GM12864 (cell line): Measurements from ENCODE around the gene ATP2A2.

Source experiments
- DNase-seq: peaks from one replicate; pipeline ENCODE4 v3.0.0-alpha.2; 2011; ENCODE audit warnings: low read depth
- H3K4me3 ChIP-seq: 2 replicates; pipeline ENCODE4 v1.5.1; 2011; ENCODE audit warnings: mild to moderate bottlenecking, low read depth, low read length, control low read depth
- CTCF ChIP-seq: IDR thresholded peaks from 2 replicates; pipeline ENCODE4 v1.5.1; 2011; ENCODE audit warnings: low read depth, mild to moderate bottlenecking, moderate library complexity, low read length, control low read depth, inconsistent platforms; ENCODE audit errors: missing control alignments

Gene ATP2A2

GRCh38 chr12:110345176-110345661 lies 64.2 kb downstream of the ATP2A2 start:
- no peak overlapping the region for H3K4me3 ChIP-seq
- DNase-seq: no peak
- no peak for TF ChIP-seq CTCF

DNA sequence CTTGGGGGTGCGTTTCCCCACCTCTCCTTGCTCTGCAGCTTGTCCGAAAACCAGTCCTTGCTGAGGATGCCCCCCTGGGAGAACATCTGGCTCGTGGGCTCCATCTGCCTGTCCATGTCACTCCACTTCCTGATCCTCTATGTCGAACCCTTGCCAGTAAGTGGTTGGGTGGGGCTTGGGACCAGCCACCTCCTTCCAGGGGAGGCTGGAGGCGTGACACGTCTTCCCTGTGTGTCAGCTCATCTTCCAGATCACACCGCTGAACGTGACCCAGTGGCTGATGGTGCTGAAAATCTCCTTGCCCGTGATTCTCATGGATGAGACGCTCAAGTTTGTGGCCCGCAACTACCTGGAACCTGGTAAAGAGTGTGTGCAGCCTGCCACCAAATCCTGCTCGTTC lies 64.9 kb downstream of the ATP2A2 start:
- no peak overlapping the region for H3K4me3 ChIP-seq
- no peak for DNase-seq
- no peak for TF ChIP-seq CTCF

DNA sequence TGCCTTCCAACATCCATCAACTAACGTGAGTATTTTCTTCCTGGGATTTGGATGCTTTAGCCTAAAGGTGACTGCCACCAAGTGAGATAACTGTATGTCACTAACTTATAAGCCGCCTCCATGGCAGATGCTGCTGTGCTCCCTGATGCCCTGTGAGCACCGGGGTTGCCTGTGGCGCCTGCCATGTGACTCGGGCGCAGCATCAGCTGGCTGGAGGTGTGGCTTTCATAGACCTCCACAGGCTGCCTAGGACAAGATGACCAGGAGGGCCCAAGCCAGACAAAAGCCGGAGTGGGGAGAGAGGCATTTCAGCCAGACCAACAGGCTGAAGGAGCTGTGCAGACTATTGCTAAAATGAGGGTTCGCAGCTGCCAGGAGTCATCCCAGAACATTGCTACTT lies 66.7 kb downstream of the ATP2A2 start:
- no peak for DNase-seq
- H3K4me3 ChIP-seq: no peak overlapping the region
- TF ChIP-seq CTCF: no peak

DNA sequence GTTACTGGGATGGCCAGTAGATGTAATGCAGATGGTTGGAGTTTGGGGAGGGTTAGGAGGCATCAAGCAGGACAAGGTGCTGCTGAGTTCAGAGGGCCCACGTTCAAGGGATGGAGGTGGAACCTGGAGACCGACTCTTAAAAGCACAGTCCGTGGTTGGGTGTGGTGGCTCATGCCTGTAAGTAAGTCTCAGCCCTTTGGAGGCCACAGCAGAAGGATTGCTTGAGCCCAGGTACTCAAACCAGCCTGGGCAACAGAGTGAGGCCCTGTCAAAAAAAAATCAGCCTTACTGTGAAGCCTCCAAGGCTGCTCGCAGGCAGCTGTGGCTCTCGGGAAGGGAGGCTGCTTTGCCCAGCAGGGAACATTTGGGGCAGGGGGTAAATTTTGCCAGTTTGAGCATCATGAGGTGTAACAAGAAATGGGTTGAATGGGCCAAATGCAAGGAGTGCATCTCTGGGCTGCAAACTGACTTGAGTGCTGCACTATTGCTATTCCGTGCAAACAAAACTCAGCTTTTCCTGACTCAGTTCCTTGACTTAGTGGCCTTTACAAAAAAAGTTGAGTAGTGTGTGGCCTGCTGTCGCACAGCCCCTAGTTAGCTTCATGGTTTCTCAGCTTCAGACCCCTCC lies 67.5 kb downstream of the ATP2A2 start:
- no peak for TF ChIP-seq CTCF
- no peak overlapping the region for H3K4me3 ChIP-seq
- no peak for DNase-seq

- TF ChIP-seq CTCF: no peak
- H3K4me3 ChIP-seq: no peak overlapping the region
- DNase-seq: no peak
Observed at GRCh38 chr12:110349096-110349495, 68.0 kb downstream of the ATP2A2 start.

DNA sequence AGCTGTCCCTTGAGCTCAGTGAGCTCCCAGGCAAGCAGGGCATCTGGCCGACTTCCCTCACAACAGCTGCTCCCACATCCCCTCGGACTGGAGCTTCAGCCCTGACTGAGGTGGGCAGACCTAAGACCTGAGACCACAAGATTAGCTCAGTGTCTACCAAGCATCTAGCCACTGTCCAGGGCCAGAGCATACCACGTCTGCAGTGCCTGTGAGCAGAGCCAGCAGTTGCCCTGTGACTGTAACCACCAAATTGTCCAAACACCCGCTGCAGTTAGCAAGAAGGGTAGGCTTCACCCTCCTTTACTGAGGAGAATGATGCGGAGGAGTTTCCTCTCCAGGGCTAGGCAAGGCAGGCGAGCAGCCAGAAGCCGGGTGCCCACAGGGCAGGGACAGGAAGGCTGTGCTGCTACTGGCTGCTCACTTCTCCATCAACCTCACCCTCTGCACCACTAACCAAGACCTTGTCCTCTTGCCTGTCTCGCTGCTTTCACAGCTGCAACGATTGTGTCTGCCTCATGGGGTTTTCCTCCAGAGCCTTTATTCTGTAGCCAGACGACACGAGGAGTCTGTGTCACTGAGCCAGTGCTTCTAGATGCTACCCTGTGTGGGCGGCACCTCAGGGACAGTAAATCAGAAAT lies 68.6 kb downstream of the ATP2A2 start:
- no peak for DNase-seq
- TF ChIP-seq CTCF: no peak
- no peak overlapping the region for H3K4me3 ChIP-seq

GRCh38 chr12:110351119-110351518 lies 70.1 kb downstream of the ATP2A2 start:
- no peak for TF ChIP-seq CTCF
- DNase-seq: no peak
- H3K4me3 ChIP-seq: no peak overlapping the region
